Epithelial cell of proximal tubule (primary cell): ENCODE results near the gene CSTF3. TPM values are rescaled to one million over a fixed set of nuclear protein-coding genes. Genes with fewer than 3 reads are reported as not detected.
"Not testable (repeated sequence)": the region's sequence is repeated elsewhere in the genome, so short reads cannot be mapped to it uniquely, and the experiment has no call there.

Experiments used
- DNase-seq: peaks from one replicate; pipeline ENCODE4 v3.0.0-alpha.2; 2011; ENCODE audit warnings: low read depth
- H3K4me3 ChIP-seq: 2 replicates; pipeline ENCODE4 v1.5.1; 2011; ENCODE audit warnings: low read depth, mild to moderate bottlenecking, low read length
- total RNA-seq: library from RNA; depleted of rRNA; stranded (reverse); fragments of >200 nt; gene quantifications from 2 replicates; pipeline ENCODE4 v1.2.3, GENCODE V29; 2015
- TF ChIP-seq, protein P1 (sequence below): conservative IDR thresholded peaks from 2 replicates; pipeline ENCODE4 v1.5.1; 2012; ENCODE audit warnings: low read depth, mild to moderate bottlenecking, low read length

CSTF3 gene
- total RNA-seq, 1 donor from 2014 or later = 45.1 TPM

DNA sequence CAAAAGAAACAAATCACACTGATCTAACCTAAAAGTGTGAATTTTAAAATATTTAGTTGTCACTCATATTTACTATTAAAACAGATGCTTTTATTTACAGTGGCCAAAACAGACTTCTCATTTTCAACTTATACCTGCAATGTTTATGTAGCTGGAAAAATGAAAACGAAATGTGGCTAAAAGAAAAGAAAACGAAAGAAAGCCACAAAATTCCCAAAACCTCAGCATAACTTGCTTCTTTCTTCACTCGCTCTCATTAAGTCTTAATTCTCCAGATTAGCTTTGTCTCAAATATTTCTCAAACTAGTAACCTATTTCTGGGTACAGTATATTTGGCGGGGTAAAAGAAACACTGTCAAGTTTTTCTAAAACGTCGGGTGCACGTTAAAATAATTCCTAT is 693 bp downstream of the CSTF3 start:
- H3K4me3 ChIP-seq = peak overlapping the region; percentile 89
- DNase-seq = no peak
- TF ChIP-seq, protein P1, sequence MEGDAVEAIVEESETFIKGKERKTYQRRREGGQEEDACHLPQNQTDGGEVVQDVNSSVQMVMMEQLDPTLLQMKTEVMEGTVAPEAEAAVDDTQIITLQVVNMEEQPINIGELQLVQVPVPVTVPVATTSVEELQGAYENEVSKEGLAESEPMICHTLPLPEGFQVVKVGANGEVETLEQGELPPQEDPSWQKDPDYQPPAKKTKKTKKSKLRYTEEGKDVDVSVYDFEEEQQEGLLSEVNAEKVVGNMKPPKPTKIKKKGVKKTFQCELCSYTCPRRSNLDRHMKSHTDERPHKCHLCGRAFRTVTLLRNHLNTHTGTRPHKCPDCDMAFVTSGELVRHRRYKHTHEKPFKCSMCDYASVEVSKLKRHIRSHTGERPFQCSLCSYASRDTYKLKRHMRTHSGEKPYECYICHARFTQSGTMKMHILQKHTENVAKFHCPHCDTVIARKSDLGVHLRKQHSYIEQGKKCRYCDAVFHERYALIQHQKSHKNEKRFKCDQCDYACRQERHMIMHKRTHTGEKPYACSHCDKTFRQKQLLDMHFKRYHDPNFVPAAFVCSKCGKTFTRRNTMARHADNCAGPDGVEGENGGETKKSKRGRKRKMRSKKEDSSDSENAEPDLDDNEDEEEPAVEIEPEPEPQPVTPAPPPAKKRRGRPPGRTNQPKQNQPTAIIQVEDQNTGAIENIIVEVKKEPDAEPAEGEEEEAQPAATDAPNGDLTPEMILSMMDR = no peak

DNA sequence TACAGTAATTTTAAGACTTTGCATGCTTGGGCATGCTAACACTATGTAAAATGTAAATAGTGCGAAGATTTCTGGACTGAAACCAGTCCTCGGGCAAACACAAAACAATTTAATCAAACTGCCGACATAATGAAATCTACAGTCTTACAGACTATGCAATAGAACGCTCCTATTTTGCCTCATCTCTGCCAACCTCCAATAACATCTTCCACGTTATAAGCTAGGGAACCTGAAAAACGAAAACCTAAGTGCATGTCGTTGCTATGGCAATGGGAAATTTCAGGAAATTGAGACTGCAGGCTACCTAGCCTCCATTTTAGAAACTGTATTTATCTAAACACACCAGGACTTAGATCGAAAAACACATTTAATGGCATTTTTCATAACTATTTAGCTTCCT is 1.1 kb downstream of the CSTF3 start:
- TF ChIP-seq, protein P1 = no peak
- no peak for DNase-seq
- peak overlapping the region; percentile 89 for H3K4me3 ChIP-seq

DNA sequence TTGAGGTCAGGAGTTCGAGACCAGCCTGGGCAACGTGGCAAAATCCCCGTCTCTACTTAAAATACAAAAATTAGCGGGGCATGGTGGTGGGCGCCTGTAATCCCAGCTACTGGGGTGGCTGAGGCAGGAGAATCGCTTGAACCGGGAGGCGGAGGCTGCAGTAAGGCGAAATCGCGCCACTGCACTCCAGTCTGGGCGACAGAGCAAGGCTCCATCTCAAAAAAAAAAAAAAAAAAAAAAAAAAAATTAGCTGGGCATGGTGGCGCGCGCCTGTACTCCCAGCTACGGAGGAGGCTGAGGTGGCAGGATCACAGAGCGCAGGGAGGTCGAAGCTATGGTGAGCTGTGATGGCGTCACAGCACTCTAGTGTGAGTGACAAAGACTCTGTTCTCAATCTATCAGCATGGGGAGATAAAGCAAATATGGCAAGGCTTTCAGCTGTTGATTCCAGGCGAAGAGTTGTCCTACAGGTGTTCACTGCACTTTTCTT is 1.9 kb downstream of the CSTF3 start:
- H3K4me3 ChIP-seq = peak overlapping the region; percentile 89
- not testable (repeated sequence) for DNase-seq

DNA sequence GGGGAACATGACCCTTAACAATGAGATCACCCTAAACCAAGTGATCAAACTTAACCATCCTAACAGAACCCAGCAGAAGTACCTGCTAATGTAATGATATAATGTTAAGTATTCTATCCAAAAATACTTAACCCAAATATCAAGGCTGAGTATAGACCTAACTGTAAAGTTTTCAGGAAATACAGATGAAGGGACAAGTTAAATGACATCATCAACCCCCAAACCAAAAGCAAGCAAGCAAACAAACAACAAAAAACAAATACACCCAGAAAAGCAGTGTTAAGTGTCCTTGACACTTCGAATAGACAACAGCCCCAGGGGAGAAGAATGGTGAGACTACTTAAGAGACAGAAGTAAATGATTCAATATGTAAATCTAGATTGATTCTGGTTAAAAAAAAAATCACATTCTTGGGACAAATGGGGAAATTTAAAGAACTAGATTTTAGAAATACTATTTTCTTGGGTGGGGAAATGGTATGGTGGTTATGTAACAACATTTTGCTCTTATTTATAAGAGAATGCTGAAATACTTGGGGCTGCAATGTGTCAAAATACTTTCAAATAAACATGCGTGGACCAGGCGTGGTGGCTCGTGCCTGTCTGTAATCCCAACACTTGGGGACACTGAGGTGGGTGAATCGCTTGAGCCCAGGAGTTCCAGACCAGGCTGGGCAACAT is 2.5 kb downstream of the CSTF3 start:
- TF ChIP-seq, protein P1 = no peak
- no peak for DNase-seq
- peak overlapping the region; percentile 20 for H3K4me3 ChIP-seq

DNA sequence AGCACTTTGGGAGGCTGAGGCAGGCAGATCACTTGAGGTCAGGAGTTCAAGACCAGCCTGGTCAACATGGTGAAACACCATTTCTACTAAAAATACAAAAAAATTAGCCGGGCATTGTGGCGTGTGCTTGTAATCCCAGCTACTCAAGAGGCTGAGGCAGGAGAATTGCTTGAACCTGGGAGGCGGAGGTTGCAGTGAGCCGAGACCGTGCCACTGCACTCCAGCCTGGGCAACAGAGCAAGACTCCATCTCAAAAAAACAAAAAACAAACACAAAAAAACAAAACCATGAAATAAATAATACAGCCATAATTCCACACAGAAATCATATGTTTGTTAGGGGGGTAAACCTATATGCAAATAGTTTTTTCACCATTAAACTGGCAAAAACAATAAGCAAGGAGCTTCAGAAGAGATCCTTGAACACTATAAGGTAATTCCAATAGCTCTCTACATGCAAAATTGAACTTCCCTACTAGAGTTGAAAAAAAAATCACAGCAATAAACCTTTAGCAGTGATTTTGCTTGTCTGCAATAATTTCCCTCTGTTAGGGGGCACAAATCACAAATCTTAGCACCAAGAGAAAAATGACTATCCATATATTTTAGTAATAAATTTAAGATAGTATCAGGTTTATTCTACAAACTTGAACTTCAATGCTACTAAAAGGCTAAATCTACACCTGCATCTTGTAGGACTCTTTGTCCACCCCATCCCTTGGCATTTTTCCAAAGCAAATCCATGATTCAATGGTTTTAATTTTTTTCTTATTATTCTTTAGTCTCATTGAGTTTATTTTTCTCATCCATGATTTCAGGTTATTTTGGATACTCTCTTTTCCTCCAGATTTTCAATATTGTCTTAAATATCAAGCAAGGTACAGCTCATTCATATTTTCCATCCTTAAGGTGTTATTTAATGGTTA is 3.9 kb downstream of the CSTF3 start:
- TF ChIP-seq, protein P1 = no peak
- H3K4me3 ChIP-seq = no peak overlapping the region
- no peak for DNase-seq

DNA sequence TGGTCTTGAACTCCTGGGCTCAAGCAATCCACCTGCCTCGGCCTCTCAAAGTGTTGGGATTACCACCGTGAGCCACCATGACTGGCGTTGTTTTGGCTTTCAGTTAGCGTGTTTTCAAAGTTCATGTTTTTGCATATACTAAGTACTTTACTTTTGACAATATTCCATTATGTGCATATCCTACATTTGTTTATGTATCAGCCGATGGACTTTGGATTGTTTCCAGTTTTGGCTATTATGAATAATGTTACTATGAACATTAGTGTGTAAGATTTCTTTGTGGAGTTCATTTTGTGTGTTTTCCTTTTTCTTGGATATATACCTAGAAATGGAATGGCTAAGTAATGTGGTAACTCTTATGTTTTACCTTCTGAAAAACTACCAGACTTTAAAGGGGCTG is 9.9 kb downstream of the CSTF3 start:
- TF ChIP-seq, protein P1 = no peak
- DNase-seq = no peak
- H3K4me3 ChIP-seq = no peak overlapping the region

DNA sequence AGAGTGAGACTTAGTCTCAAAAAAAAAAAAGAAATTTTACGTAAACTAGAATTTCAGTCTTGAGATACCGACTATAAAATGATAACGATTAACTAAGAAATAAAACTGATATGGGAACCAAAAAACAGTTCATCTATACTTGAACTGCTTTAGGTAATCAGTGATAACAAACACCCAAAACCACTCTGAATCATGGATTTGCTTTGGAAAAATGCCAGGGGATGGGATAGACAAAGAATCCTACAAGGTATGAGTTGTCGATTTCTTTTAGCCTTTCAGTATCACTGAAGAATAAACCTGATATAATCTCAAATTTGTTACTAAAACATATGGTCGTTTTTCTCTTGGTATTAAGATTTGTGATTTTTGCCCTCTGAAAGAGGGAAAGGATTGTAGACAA is 13.7 kb downstream of the CSTF3 start:
- TF ChIP-seq, protein P1 = no peak
- H3K4me3 ChIP-seq = no peak overlapping the region
- no peak for DNase-seq
